Fibroblast of lung (primary cell): ENCODE results near the gene WWTR1. TPM values are rescaled to one million over a fixed set of nuclear protein-coding genes. Genes with fewer than 3 reads are reported as not detected.

Experiments
- DNase-seq, 2 donors: peaks; one replicate each; pipeline versions ENCODE4 v3.0.0 to v3.0.0-alpha.2; 2010; ENCODE audit warnings: low read depth in 2 of 2
- H2AFZ ChIP-seq: 2 replicates; pipeline ENCODE4 v1.5.1; 2012; ENCODE audit warnings: low read length, control low read depth, inconsistent platforms
- H3K27ac ChIP-seq: 2 replicates; pipeline ENCODE4 v1.5.1; 2011; ENCODE audit warnings: low read length, control low read depth; ENCODE audit not compliant: insufficient read depth
- H3K27me3 ChIP-seq: 2 replicates; pipeline ENCODE4 v1.5.1; 2011; ENCODE audit warnings: mild to moderate bottlenecking, low read length; ENCODE audit not compliant: control insufficient read depth, insufficient read depth
- H3K36me3 ChIP-seq: 2 replicates; pipeline ENCODE4 v1.5.1; 2011; ENCODE audit warnings: low read length; ENCODE audit not compliant: control insufficient read depth, insufficient read depth
- H3K4me1 ChIP-seq: 2 replicates; pipeline ENCODE4 v1.5.1; 2011; ENCODE audit warnings: low read length; ENCODE audit not compliant: control insufficient read depth, insufficient read depth; ENCODE audit errors: extremely low read depth
- H3K4me2 ChIP-seq: 2 replicates; pipeline ENCODE4 v1.5.1; 2011; ENCODE audit warnings: low read length, control low read depth; ENCODE audit not compliant: insufficient read depth; ENCODE audit errors: extremely low read depth
- H3K4me3 ChIP-seq, 4 experiments: fragments of 200-600 bp in 1 of 4; sonication (generic) in 1 of 4; replicated peaks in 1 of 4; 2 replicates each; pipeline ENCODE4 v1.5.1; 2011 to 2016; ENCODE audit warnings: low read length in 4 of 4, low read depth in 3 of 4, mild to moderate bottlenecking in 3 of 4, control low read depth in 2 of 4, inconsistent platforms in 1 of 4, mixed read lengths in 1 of 4; ENCODE audit not compliant: insufficient read depth in 1 of 4; ENCODE audit errors: control extremely low read depth in 1 of 4
- H3K79me2 ChIP-seq: 2 replicates; pipeline ENCODE4 v1.5.1; 2012; ENCODE audit warnings: mild to moderate bottlenecking, low read length, inconsistent platforms; ENCODE audit not compliant: control insufficient read depth, insufficient read depth
- H3K9ac ChIP-seq: 2 replicates; pipeline ENCODE4 v1.5.1; 2011; ENCODE audit warnings: mild to moderate bottlenecking, low read length, control low read depth; ENCODE audit not compliant: insufficient read depth
- H3K9me3 ChIP-seq: 2 replicates; pipeline ENCODE4 v1.5.1; 2012; ENCODE audit warnings: low read depth, low read length; ENCODE audit not compliant: control insufficient read depth, insufficient read depth
- H4K20me1 ChIP-seq: 2 replicates; pipeline ENCODE4 v1.5.1; 2011; ENCODE audit warnings: low read length; ENCODE audit not compliant: control insufficient read depth, insufficient read depth; ENCODE audit errors: extremely low read depth
- EZH2 ChIP-seq: IDR thresholded peaks from 2 replicates; pipeline ENCODE4 v1.5.1; 2012; ENCODE audit warnings: low read length, control low read depth, mild to moderate bottlenecking; ENCODE audit errors: missing control alignments
- polyA plus RNA-seq, 2 donors: library from polyadenylated mRNA; depleted of rRNA in 1 of 2; stranded (reverse) in 1 of 2; unstranded in 1 of 2; fragments of >200 nt; gene quantifications; 2 replicates each; pipeline ENCODE4 v1.2.1, GENCODE V29; 2011 to 2012; ENCODE audit warnings: missing spikeins in 1 of 2
- total RNA-seq: library from RNA; depleted of rRNA; stranded (reverse); fragments of >200 nt; gene quantifications from 2 replicates; pipeline ENCODE4 v1.2.1, GENCODE V29; 2014
- TF ChIP-seq, protein P1 (sequence below), 2 donors: IDR thresholded peaks in 1 of 2; conservative IDR thresholded peaks in 1 of 2; 1 replicate in 1 of 2; 2 replicates in 1 of 2; pipeline ENCODE4 v1.5.1; 2011 to 2012; ENCODE audit warnings: low read length in 2 of 2, control low read depth in 1 of 2, inconsistent platforms in 1 of 2, low read depth in 1 of 2, mild to moderate bottlenecking in 1 of 2

The WWTR1 gene
- total and polyA plus RNA-seq, 2 donors (not counting 1 experiment from before 2014, with no cell fraction given) = 13.7 to 71.5 TPM

DNA sequence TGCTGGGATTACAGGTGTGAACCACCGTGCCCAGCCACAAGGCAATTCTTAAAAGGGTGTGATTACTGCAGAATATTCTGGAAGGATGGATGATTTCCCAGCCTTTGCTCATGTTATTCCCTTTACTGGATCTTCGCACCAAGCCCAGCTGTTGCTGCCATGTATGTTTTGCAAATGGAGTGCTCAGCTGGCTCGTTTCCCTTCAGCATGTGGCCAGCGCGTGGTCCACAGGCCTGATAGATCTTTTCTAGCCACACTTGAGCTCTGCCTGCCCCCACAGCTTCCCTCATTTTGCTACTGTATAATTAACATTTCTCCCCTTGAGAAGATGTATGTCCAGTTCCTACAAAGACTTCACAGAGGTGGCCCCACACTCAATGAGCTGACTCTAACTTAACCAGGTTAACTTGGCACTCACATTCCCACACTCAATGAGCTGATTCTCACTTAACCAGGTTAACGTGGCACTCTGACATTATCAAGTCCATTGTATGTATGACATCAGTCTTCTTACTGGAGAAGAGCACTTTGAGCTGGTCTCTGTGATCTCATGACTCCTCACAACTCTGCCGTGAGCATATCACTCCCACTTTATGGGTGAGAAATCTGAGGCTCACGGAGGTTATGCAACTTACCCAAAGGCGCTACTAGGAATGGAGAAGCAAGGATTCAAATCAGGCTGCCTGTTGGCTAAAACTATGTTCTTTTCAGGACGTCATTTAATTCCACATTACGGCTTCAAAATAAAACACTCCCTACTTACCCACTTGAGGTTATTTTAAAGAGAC lies 134.1 kb downstream of the WWTR1 start:
- H3K4me3 ChIP-seq = no peak overlapping the region
- H3K4me2 ChIP-seq = no peak overlapping the region
- H4K20me1 ChIP-seq = no peaks in the 10 kb centered on the region
- H3K79me2 ChIP-seq = no peaks in the 10 kb centered on the region
- H3K36me3 ChIP-seq = peaks cover 8% of the 10 kb centered on the region
- H2AFZ ChIP-seq = no peak overlapping the region
- H3K4me1 ChIP-seq = peaks cover 3% of the 10 kb centered on the region
- DNase-seq = no peak
- H3K9ac ChIP-seq = no peak overlapping the region
- TF ChIP-seq EZH2 = no peak
- TF ChIP-seq, protein P1, sequence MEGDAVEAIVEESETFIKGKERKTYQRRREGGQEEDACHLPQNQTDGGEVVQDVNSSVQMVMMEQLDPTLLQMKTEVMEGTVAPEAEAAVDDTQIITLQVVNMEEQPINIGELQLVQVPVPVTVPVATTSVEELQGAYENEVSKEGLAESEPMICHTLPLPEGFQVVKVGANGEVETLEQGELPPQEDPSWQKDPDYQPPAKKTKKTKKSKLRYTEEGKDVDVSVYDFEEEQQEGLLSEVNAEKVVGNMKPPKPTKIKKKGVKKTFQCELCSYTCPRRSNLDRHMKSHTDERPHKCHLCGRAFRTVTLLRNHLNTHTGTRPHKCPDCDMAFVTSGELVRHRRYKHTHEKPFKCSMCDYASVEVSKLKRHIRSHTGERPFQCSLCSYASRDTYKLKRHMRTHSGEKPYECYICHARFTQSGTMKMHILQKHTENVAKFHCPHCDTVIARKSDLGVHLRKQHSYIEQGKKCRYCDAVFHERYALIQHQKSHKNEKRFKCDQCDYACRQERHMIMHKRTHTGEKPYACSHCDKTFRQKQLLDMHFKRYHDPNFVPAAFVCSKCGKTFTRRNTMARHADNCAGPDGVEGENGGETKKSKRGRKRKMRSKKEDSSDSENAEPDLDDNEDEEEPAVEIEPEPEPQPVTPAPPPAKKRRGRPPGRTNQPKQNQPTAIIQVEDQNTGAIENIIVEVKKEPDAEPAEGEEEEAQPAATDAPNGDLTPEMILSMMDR (conservative IDR thresholded peaks at IDR 0.05 in 1 of 2, IDR thresholded peaks at IDR 0.05 in 1 of 2; ENCODE audit: low read depth in 1 of 2, low read length in 2 of 2) = no peak
- no peak overlapping the region for H3K27ac ChIP-seq
- H3K27me3 ChIP-seq = no peaks in the 10 kb centered on the region
- no peaks in the 10 kb centered on the region for H3K9me3 ChIP-seq

DNA sequence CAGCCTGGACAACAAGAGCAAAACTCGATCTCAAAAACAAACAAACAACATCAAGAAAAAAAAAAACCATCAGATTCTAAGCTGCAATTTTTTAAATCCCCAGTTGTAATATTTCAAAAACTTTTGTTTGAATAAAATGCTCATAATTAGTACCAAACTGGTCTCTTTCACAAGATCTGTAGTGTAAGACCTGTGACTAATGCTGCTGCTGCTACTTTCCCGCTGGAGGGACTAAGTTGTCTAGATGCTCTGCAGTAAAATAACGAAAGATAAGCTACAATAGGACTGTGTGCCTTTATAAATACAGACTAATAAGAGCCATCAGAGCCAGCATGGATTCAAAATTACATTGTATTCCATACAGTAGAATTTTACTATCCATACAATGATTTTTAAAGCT lies 137.9 kb downstream of the WWTR1 start:
- no peak for TF ChIP-seq EZH2
- TF ChIP-seq, protein P1 (conservative IDR thresholded peaks at IDR 0.05 in 1 of 2, IDR thresholded peaks at IDR 0.05 in 1 of 2; ENCODE audit: low read depth in 1 of 2, low read length in 2 of 2) = no peak
- Histone ChIP-seq H3K27ac (no peak overlapping the region), H2AFZ (no peak overlapping the region), H3K9me3 (no peaks in the 10 kb centered on the region), H3K4me1 (no peaks in the 10 kb centered on the region), H3K79me2 (no peaks in the 10 kb centered on the region), H3K4me3 (no peak overlapping the region), H3K27me3 (no peaks in the 10 kb centered on the region), H3K36me3 (peaks cover 7% of the 10 kb centered on the region), H4K20me1 (no peaks in the 10 kb centered on the region), H3K9ac (no peak overlapping the region), H3K4me2 (no peak overlapping the region)
- no peak for DNase-seq

DNA sequence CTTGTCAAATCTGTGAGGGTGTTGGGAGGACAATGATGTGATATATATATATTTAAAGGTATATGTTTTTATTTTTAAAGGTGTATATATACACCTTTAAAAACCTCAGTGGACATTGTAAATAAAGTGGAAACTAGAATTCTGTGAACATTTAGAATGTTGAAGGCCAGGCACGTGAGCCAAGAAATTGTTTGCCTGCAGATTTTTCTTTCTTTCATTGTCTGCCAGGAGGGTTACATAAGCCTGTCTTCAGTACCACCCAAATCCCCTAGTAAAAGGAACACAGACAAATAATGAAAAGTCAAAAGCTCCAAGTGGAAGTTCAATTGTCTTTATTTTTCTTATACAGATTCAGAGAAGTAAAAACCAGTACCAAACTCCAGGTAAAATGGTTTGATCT lies 140.9 kb downstream of the WWTR1 start:
- Histone ChIP-seq H3K4me1 (no peaks in the 10 kb centered on the region), H3K27me3 (no peaks in the 10 kb centered on the region), H3K27ac (no peak overlapping the region), H2AFZ (no peak overlapping the region), H4K20me1 (no peaks in the 10 kb centered on the region), H3K9ac (no peak overlapping the region), H3K79me2 (no peaks in the 10 kb centered on the region), H3K36me3 (peaks cover 1% of the 10 kb centered on the region), H3K4me2 (no peak overlapping the region), H3K9me3 (no peaks in the 10 kb centered on the region), H3K4me3 (no peak overlapping the region)
- DNase-seq = no peak
- TF ChIP-seq, protein P1 (conservative IDR thresholded peaks at IDR 0.05 in 1 of 2, IDR thresholded peaks at IDR 0.05 in 1 of 2; ENCODE audit: low read depth in 1 of 2, low read length in 2 of 2) = no peak
- no peak for TF ChIP-seq EZH2
